ENCODE data around the gene KMT2C.
"Not testable (repeated sequence)": the region's sequence is repeated elsewhere in the genome, so short reads cannot be mapped to it uniquely, and the experiment has no call there.

The KMT2C gene

DNA sequence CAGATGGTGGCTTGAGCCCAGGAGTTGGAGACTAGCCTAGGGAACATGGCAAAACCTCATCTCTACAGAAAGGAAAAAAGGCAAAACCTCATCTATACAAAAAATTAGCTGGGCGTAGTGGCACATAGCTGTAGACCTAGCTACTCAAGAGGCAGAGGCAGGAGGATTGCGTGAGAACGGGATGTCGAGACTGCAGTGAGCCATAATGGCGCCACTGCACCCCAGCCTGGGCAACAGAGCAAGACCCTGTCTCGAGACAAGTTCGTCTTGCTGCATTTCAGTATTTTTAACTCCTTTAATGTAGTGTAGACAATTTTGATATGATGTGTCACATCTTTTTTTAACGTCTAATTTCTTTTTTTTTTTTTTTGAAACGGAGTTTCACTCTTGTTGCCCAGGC is 31.4 kb upstream of the KMT2C start:
- H3K27me3 ChIP-seq, result no peaks in the 10 kb centered on the region
- peaks cover 36% of the 10 kb centered on the region for H3K9me3 ChIP-seq
- H3K4me3 ChIP-seq, result no peak overlapping the region
- peaks cover 17% of the 10 kb centered on the region for H3K4me1 ChIP-seq
- no peak for TF ChIP-seq Cebpa-rat (IDR thresholded peaks at IDR 0.05)
- no peak overlapping the region for H3K27ac ChIP-seq
- H3K9ac ChIP-seq, result no peak overlapping the region
- no peaks in the 10 kb centered on the region for H4K20me1 ChIP-seq
- no peak overlapping the region for H3K4me2 ChIP-seq
- no peaks in the 10 kb centered on the region for H3K36me3 ChIP-seq

GRCh38 chr7:152465119-152465387 is 29.2 kb upstream of the KMT2C start:
- H3K9ac ChIP-seq, result peak overlapping the region; percentile 99
- H3K27me3 ChIP-seq, result no peaks in the 10 kb centered on the region
- H4K20me1 ChIP-seq, result no peaks in the 10 kb centered on the region
- TF ChIP-seq Cebpa-rat (IDR thresholded peaks at IDR 0.05), result no peak
- H3K36me3 ChIP-seq, result no peaks in the 10 kb centered on the region
- peak overlapping the region; percentile 64 for H3K4me2 ChIP-seq
- H3K4me3 ChIP-seq, result peak overlapping the region; percentile 89
- peaks cover 14% of the 10 kb centered on the region for H3K9me3 ChIP-seq
- peak overlapping the region; percentile 100 for H3K27ac ChIP-seq
- peaks cover 37% of the 10 kb centered on the region for H3K4me1 ChIP-seq

DNA sequence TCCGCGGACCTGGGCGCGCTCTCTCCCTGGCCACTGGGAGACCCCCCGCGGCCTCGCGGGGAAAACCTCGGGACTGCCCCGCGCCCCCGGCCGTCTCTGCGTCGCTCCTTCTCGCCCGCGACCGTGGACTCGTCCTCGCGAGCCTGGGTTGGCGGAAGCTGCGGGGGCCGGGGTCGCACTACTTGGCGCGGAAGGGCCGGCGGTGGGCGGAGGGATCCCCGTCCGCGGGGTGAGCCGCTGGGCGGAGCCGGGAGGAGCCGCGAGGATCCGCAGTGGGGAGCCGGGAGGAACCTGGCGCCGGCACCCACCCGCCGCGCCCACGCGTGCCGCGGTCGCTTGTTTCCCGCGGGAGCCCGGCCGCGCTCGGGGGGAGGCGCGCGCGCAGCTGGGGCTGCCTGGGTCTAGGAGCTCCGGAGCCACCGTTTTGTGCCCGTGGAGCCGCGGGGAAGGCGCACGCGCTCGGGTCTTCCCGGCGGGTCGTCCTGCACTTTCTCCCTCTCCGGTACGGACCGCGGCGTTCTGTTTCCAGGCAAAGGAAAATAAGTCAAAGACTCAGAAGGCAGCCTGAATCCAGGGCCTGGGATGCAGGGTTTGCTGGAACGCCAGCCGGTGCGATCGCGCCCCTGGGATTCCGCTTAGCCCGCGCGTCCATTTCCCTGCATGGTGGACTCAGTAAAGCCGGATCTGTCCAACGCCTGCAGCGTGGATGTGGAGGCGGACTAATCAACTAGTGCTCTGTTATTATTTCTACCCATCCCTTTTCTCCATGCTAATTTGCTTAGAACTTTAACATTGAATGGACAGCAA is 28.7 kb upstream of the KMT2C start:
- Histone ChIP-seq H3K9ac (peak overlapping the region; percentile 99), H3K27me3 (no peaks in the 10 kb centered on the region)
- no peak for TF ChIP-seq Cebpa-rat (IDR thresholded peaks at IDR 0.05)

DNA sequence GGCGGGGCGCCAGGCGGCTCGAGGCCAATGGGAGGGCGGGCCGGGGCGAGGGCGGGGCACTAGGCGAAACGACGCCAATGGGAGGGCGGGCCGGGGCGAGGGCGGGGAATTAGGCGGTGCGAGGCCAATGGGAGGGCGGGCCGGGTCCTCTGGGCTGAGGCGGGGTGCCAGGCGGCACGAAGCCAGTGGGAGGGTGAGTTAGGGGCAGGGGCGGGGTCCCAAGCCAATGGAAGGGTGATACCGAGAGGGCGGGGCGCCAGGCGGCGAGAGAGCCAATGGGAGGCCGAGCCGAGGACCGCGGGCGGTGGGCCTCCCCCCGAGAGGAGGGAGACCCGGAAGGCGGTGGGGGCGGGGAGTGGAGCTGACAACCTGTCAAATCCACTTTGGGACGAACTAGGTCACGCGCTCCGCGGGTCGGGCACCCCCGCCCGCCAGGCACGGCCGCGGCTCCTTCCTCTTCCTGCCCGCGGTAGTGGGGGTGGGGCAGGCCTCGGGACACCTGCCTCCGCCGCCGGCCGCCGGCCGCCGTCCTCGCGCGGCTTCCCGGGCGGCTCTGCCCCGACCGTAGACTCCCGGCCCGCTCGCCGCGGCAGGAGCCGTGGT is 28.0 kb upstream of the KMT2C start:
- peaks cover 4% of the 10 kb centered on the region; the same call in 1 of the 2 replicates for H3K9me3 ChIP-seq
- H3K27ac ChIP-seq, result peak overlapping the region; percentile 100
- H3K27me3 ChIP-seq, result no peaks in the 10 kb centered on the region
- H3K4me2 ChIP-seq, result peak overlapping the region; percentile 64
- TF ChIP-seq Cebpa-rat (IDR thresholded peaks at IDR 0.05), result no peak
- peak overlapping the region; percentile 99 for H3K9ac ChIP-seq
- peak overlapping the region; percentile 89 for H3K4me3 ChIP-seq
- H4K20me1 ChIP-seq, result no peaks in the 10 kb centered on the region
- peaks cover 49% of the 10 kb centered on the region for H3K4me1 ChIP-seq
- no peaks in the 10 kb centered on the region for H3K36me3 ChIP-seq

More for the DNA sequence above, 28.7 kb upstream of the KMT2C start:
- H3K9me3 ChIP-seq, result peaks cover 9% of the 10 kb centered on the region
- no peaks in the 10 kb centered on the region for H4K20me1 ChIP-seq
- no peaks in the 10 kb centered on the region for H3K36me3 ChIP-seq
- peak overlapping the region; percentile 89 for H3K4me3 ChIP-seq
- H3K4me2 ChIP-seq, result peak overlapping the region; percentile 64
- H3K4me1 ChIP-seq, result peaks cover 42% of the 10 kb centered on the region
- peak overlapping the region; percentile 100 for H3K27ac ChIP-seq

- H3K9ac ChIP-seq, result peak overlapping the region; percentile 88
- no peaks in the 10 kb centered on the region for H3K36me3 ChIP-seq
- H3K4me2 ChIP-seq, result peak overlapping the region; percentile 90
- no peak for TF ChIP-seq Cebpa-rat (IDR thresholded peaks at IDR 0.05)
- no peaks in the 10 kb centered on the region for H3K27me3 ChIP-seq
- H3K4me1 ChIP-seq, result peaks cover 51% of the 10 kb centered on the region
- H3K9me3 ChIP-seq, result no peaks in the 10 kb centered on the region
- H3K4me3 ChIP-seq, result peak overlapping the region; percentile 82
- peak overlapping the region; percentile 91 for H3K27ac ChIP-seq
- H4K20me1 ChIP-seq, result no peaks in the 10 kb centered on the region
These were observed 27.3 kb upstream of the KMT2C start for GRCh38 chr7:152462995-152463708.

DNA sequence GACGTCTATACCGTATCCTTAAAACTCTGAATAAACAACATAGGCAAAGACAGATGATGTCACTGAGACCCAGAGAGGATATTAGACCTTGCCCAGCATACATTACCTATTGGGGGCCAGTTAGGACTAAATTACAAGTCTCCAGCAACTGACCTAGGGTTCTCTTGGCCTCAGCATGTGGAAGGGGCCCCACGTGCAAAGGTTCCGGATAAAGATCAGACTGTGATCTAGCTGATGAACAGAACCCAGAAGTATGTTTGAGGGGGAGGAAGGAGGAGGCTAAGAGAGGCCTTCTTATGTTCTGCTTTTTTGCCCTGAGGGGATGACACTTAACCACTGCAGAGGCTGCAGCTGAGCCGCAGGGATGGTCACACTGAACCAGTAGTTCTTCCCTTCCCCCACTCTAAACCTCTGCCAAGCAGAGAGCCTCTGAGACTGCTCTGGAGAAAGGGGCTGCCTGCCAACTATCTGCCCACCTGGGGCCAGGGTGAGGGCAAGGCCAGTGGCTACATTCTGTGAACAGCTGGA is 24.0 kb upstream of the KMT2C start:
- no peaks in the 10 kb centered on the region for H4K20me1 ChIP-seq

DNA sequence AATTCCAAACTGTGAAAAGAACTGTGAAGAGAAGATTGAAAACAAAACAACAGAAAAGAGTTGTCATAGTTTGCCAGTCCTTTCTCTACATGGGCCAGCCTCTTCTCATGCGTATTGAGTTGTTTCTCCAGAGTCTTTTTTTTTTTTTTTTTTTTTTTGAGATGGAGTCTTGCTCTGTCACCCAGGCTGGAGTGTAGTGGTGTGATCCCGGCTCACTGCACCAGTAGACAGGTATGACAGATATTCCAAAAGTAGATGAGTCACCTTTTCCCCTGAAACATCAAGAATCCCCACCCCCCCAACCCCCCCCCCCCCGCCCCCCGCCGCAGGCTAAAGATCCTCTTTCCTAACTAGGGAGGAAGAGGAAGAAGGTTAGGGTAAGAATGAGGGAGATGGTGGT is 15.6 kb upstream of the KMT2C start:
- Histone ChIP-seq H3K4me3 (no peak overlapping the region), H3K27me3 (no peaks in the 10 kb centered on the region), H3K36me3 (no peaks in the 10 kb centered on the region), H3K9ac (no peak overlapping the region), H3K4me1 (peaks cover 6% of the 10 kb centered on the region; the same call in 1 of the 2 replicates), H3K4me2 (no peak overlapping the region), H4K20me1 (no peaks in the 10 kb centered on the region), H3K27ac (no peak overlapping the region), H3K9me3 (no peaks in the 10 kb centered on the region)
- no peak for TF ChIP-seq Cebpa-rat (IDR thresholded peaks at IDR 0.05)

More for the DNA sequence above, 24.0 kb upstream of the KMT2C start:
- TF ChIP-seq Cebpa-rat (IDR thresholded peaks at IDR 0.05), result no peak
- Histone ChIP-seq H3K36me3 (no peaks in the 10 kb centered on the region), H3K4me1 (peaks cover 43% of the 10 kb centered on the region), H3K4me3 (no peak overlapping the region), H3K27ac (peak overlapping the region; percentile 85), H3K9ac (peak overlapping the region; percentile 61), H3K4me2 (peak overlapping the region; percentile 79), H3K9me3 (peaks cover 8% of the 10 kb centered on the region), H3K27me3 (no peaks in the 10 kb centered on the region)

DNA sequence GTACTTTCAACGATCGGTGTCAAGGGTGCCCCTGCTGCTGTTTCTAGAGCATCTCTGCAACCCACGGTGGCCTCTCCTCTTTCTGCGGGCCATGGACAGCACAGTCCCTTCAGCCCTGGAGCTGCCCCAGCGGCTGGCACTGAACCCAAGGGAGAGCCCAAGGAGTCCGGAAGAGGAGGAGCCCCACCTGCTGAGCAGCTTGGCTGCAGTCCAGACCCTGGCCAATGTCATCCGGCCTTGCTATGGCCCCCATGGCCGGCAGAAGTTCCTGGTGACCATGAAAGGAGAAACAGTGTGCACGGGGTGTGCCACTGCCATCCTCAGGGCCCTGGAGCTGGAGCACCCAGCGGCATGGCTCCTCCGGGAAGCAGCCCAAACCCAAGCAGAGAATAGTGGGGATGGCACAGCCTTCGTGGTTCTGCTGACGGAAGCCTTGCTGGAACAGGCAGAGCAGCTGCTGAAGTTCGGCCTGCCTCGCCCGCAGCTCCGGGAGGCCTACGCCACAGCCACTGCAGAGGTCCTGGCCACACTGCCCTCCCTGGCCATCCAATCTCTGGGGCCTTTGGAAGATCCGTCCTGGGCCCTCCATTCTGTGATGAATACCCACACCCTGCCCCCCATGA is 9.7 kb upstream of the KMT2C start:
- not testable (repeated sequence) for H3K36me3 ChIP-seq, H3K4me2 ChIP-seq, H4K20me1 ChIP-seq, H3K9ac ChIP-seq, H3K27ac ChIP-seq, H3K4me1 ChIP-seq, H3K27me3 ChIP-seq, H3K4me3 ChIP-seq, H3K9me3 ChIP-seq

DNA sequence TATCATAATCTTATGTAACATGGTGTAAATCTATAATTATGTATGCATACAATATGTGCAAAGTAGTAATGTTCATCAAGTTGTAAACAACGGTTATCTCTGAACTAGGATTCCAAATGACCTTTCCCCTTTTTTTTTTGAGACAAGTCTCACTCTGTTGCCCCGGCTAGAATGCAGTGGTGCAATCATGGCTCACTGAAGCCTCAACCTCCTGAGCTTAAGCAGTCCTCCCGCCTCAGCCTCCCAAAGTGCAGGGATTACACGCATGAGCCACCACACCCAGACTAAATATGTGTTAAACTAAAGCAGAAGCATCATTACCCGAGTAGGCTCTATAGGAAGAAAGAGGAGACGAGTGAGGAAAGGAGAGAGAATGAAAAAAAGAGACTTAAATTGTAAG is 7.8 kb upstream of the KMT2C start:
- H3K36me3 ChIP-seq, result no peaks in the 10 kb centered on the region
- H3K27me3 ChIP-seq, result no peaks in the 10 kb centered on the region
- H3K9me3 ChIP-seq, result no peaks in the 10 kb centered on the region
- peaks cover 6% of the 10 kb centered on the region; the same call in 1 of the 2 replicates for H3K4me1 ChIP-seq
- no peak overlapping the region for H3K4me3 ChIP-seq
- no peak overlapping the region for H3K9ac ChIP-seq
- H3K27ac ChIP-seq, result no peak overlapping the region
- no peak for TF ChIP-seq Cebpa-rat (IDR thresholded peaks at IDR 0.05)
- no peaks in the 10 kb centered on the region for H4K20me1 ChIP-seq
- no peak overlapping the region for H3K4me2 ChIP-seq

Measured in BLaER1 (cell line).